Heart right ventricle (tissue), 16 donors: Measurements from ENCODE around the gene UQCRQ. TPM values are rescaled to one million over a fixed set of nuclear protein-coding genes. Genes with fewer than 3 reads are reported as not detected.

Experiments
- ATAC-seq, 8 donors: fragments of 200-7000 bp; cut with Tn5 transposase; one replicate each; pipeline ENCODE4 v1.9.1; 2020; ENCODE audit warnings: mild to moderate bottlenecking in 8 of 8, moderate library complexity in 8 of 8, moderate number of reproducible peaks in 1 of 8
- DNase-seq, 2 donors: peaks; one replicate each; pipeline ENCODE4 v3.0.0-alpha.2; 2020
- H3K27ac ChIP-seq, 10 donors: fragments of 200-600 bp; sonication (generic) in 2 of 10; one replicate each; pipeline versions ENCODE4 v1.5.0 to v1.8.0; 2020 to 2022; ENCODE audit warnings: mild to moderate bottlenecking in 3 of 10
- H3K27me3 ChIP-seq, 7 donors: fragments of 200-600 bp; one replicate each; pipeline ENCODE4 v1.8.0; 2021 to 2022; ENCODE audit warnings: mild to moderate bottlenecking in 2 of 7
- H3K36me3 ChIP-seq, 9 donors: fragments of 200-600 bp; sonication (generic) in 1 of 9; one replicate each; pipeline versions ENCODE4 v1.5.0 to v1.8.0; 2020 to 2022; ENCODE audit warnings: mild to moderate bottlenecking in 2 of 9
- H3K4me1 ChIP-seq, 9 donors: fragments of 200-600 bp; sonication (generic) in 1 of 9; one replicate each; pipeline versions ENCODE4 v1.5.0 to v1.8.0; 2020 to 2022; ENCODE audit warnings: mild to moderate bottlenecking in 4 of 9
- H3K4me3 ChIP-seq, 10 donors: fragments of 200-600 bp; sonication (generic) in 2 of 10; one replicate each; pipeline versions ENCODE4 v1.5.0 to v1.8.0; 2020 to 2022; ENCODE audit warnings: mild to moderate bottlenecking in 7 of 10, moderate library complexity in 2 of 10
- H3K9me3 ChIP-seq, 11 donors: fragments of 200-600 bp in 10 of 11; sonication (generic) in 2 of 11; one replicate each; pipeline versions ENCODE4 v1.5.0 to v1.8.0; 2013 to 2022; ENCODE audit warnings: mild to moderate bottlenecking in 2 of 11, control low read depth in 1 of 11, moderate library complexity in 1 of 11
- WGBS, 2 donors: extraction: QIAGEN DNeasy Blood & Tissue Kit; methylation state at CpG; one replicate each; pipeline ENCODE4 v1.1.7; 2013; ENCODE audit warnings: inconsistent platforms in 1 of 2; 5-methylcytosine and 5-hydroxymethylcytosine counted together
- intact Hi-C, 10 donors: fragments of 100-400 bp; cut with DNase I; formaldehyde crosslinking; loops; one replicate each; pipeline versions ENCODE4 v1.11.1 to v1.14.2; 2022
- polyA plus RNA-seq, 2 donors: library from polyadenylated mRNA; stranded (reverse); fragments of 200-250 nt; gene quantifications; one replicate each; pipeline ENCODE4 v1.2.3, GENCODE V29; 2013
- total RNA-seq, 10 donors: library from RNA; stranded (reverse); fragmentation: NEBNext Ultra II Directional in 3 of 10; extraction: Animal tissue kit (Norgen Biotek cat#: 25700) in 3 of 10; gene quantifications; one replicate each; pipeline versions ENCODE4 v1.2.1 to v1.2.4, GENCODE V29; 2021 to 2023
- TF ChIP-seq, protein P1 (sequence below), 9 donors: fragments of 200-600 bp; sonication (generic) in 2 of 9; IDR thresholded peaks; one replicate each; pipeline versions ENCODE4 v1.5.0 to v1.8.0; 2021 to 2022; ENCODE audit warnings: antibody characterized with exemption in 9 of 9, mild to moderate bottlenecking in 5 of 9, moderate library complexity in 1 of 9
- donor health status: Arrhythmogenic right ventricular cardiomyopathy.
- donor health status: ischemic (EF 13 %, LVEDD 7.1; RV severe dilation, severe dysfunction).
- donor health status: healthy with polysubstance abuse.
- donor health status: DM: no; HTN: yes; CAD: no.
- donor health status: DM: no; HTN: no; CAD: no.
- donor health status: ischemic (EF 25% LVEDD 6.9; RV normal size, moderate dysfunction).
- donor health status: ischemic (EF 25% LVEDD 5.7; RV mildly dilated, moderate dysfunction).
- donor health status: healthy.
- donor health status: DM: yes; HTN: yes; CAD: no.
- donor health status: Ischemic cardiomyopathy.
- donor health status: ischemic (EF 35%, LVEDD 5.7; RV mildly dilated, moderate dysfunction).
- donor health status: nonischemic (EF 11% LVEDD 7.7; RV severe dilation, severe dysfunction).
- donor health status: DM: yes; HTN: yes; CAD: no.
- donor health status: PGD.
- donor health status: ischemic (EF 29% LVEDD 5.4; RV normal size, mild dysfunction).
- donor health status: nonischemic (EF 23%, LVEDD 6.1; RV moderate dilation, normal function).

Gene UQCRQ
- total and polyA plus RNA-seq, 12 donors, result 824 to 1,962 (median 1,664) TPM

DNA sequence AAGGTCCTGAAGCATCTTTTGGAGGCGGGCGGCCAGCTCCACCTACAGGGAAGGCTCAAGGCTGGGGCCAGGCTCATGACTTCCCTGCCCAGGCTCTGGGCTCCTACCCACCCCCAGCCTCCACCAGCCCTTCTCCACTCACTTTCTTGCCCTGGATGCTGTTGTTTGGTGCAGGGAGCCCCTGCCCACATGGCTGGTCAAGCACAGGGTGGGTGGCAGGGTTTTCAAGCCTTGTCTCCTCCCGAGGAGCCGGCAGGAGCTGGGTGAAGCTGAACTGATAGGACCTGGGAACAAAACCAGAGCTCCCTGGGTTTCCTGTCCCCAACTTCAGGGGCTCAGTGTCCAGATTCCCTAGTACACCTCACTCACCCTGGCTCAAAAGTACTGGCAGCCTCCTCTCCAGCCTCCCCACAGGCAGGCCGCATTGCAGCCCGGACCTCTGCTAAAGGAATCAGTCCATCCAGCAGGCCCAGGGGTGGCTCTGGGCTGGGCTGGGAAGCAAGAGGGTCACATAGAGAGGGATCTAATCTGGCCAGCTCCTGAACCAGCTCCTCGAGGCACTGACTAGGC is 42.9 kb upstream of the UQCRQ start:
- DNase-seq (peak in 1 of 2 donors; percentile 25), ATAC-seq (peak in 4 of 8 donors; percentile 2 to 32 (median 16))
- Histone ChIP-seq H3K4me1 (peaks cover 0 to 32% (median 19%) of the 10 kb centered on the region in 9 donors), H3K36me3 (peaks cover 0 to 21% (median 0%) of the 10 kb centered on the region in 9 donors), H3K27me3 (peaks cover 0 to 73% (median 3%) of the 10 kb centered on the region in 7 donors), H3K4me3 (peak overlapping the region in 5 of 10 donors; percentile 27 to 37 (median 34)), H3K9me3 (no peaks in the 10 kb centered on the region), H3K27ac (no peak overlapping the region)
- TF ChIP-seq, protein P1, sequence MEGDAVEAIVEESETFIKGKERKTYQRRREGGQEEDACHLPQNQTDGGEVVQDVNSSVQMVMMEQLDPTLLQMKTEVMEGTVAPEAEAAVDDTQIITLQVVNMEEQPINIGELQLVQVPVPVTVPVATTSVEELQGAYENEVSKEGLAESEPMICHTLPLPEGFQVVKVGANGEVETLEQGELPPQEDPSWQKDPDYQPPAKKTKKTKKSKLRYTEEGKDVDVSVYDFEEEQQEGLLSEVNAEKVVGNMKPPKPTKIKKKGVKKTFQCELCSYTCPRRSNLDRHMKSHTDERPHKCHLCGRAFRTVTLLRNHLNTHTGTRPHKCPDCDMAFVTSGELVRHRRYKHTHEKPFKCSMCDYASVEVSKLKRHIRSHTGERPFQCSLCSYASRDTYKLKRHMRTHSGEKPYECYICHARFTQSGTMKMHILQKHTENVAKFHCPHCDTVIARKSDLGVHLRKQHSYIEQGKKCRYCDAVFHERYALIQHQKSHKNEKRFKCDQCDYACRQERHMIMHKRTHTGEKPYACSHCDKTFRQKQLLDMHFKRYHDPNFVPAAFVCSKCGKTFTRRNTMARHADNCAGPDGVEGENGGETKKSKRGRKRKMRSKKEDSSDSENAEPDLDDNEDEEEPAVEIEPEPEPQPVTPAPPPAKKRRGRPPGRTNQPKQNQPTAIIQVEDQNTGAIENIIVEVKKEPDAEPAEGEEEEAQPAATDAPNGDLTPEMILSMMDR (IDR thresholded peaks at IDR 0.05), result no peak
- intact Hi-C loops, result loop anchor here in 9 of 10 donors (5.0 to 10.0 kb wide), 9 partner anchors 66 to 449 kb away; partner anchors contain the start of genes CCNI2 (in 2 of the 9) and KIF3A (in 1 of the 9)
- 86 to 87% methylated on average over 7 of the region's 7 CpGs for WGBS, 2 donors

DNA sequence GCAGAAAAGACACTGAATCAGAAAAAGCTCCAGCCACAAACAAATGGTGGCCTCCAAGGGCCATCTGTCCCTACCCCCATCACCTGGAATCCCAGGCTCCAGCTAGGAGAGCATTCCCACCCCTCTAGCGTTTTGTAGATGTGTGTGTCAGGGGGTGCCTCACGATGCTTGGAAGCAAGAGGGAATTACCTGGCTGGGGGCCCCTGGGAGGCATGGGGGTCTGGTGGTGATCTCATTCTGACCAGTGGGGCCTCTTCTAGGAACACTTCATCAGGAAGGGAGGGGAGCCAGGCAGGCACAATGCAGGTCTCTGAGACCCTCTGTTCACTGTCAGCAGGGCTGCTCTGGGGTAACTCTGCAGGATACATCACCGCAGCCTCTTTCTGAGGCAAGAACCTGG is 42.0 kb upstream of the UQCRQ start:
- WGBS, 2 donors, result 92 to 94% methylated on average over 3 of the region's 3 CpGs
- TF ChIP-seq, protein P1 (IDR thresholded peaks at IDR 0.05), result no peak
- peaks cover 0 to 72% (median 3%) of the 10 kb centered on the region in 7 donors for H3K27me3 ChIP-seq
- ATAC-seq, result no peak
- peaks cover 0 to 35% (median 23%) of the 10 kb centered on the region in 9 donors for H3K4me1 ChIP-seq
- intact Hi-C loops, result loop anchor here in 9 of 10 donors (5.0 to 10.0 kb wide), 9 partner anchors 67 to 450 kb away; partner anchors contain the start of genes CCNI2 (in 2 of the 9) and KIF3A (in 1 of the 9)
- H3K27ac ChIP-seq, result no peak overlapping the region
- H3K36me3 ChIP-seq, result peaks cover 0 to 21% (median 0%) of the 10 kb centered on the region in 9 donors
- H3K4me3 ChIP-seq, result no peak overlapping the region
- no peaks in the 10 kb centered on the region for H3K9me3 ChIP-seq
- DNase-seq, result no peak

DNA sequence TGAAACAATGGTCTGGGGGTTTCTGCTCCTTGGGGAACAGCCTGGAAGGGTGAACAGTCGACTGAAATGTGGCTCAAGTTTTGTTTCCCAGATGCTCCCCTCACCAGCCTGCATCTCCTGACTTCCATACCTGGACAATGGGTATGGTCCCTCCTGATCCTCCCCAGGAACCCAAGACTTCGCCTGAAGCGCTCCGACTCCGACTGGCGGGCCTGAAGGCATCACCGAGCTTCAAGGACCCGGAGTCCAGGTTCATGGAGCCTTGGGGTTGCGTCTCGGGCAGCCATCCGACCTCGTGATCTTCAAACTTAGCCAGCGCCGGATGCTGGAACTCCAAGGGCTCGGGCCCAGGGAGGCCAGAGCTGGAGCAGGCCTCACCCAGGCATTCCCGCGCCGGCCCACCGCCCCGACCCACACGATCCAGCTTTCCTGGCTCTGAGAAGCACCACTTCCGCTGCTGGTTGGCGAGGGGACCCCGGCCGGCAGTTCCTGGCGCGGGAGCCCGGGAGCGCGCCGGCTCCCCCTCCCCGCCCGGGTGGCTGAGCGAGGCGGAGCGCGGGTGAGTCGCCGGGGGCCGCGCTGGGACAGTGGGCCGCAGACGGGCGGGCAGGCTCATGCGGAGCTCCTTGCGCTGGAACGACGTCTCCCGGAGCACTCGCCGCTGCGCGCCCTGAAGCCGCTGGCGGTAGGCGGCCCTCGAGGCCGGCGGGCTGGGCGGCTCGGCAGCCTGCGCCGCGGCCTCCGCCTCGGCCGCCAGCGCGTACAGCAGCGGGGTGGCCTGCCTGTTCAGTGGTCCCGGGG is 41.2 kb upstream of the UQCRQ start:
- peaks cover 0 to 21% (median 0%) of the 10 kb centered on the region in 9 donors for H3K36me3 ChIP-seq
- ATAC-seq (no peak), DNase-seq (no peak)
- peak overlapping the region in 8 of 10 donors; percentile 21 to 37 (median 32) for H3K4me3 ChIP-seq
- H3K4me1 ChIP-seq, result peaks cover under 1 to 35% (median 25%) of the 10 kb centered on the region in 9 donors
- WGBS, 2 donors, result 66 to 68% methylated on average over 71 of the region's 71 CpGs
- intact Hi-C loops, result loop anchor here in 5 of 10 donors (5.0 to 10.0 kb wide), 4 partner anchors 57 to 450 kb away; no protein-coding TSS in a partner anchor
- TF ChIP-seq, protein P1 (IDR thresholded peaks at IDR 0.05), result no peak
- H3K27ac ChIP-seq, result no peak overlapping the region
- peaks cover 0 to 74% (median 0%) of the 10 kb centered on the region in 7 donors for H3K27me3 ChIP-seq
- no peaks in the 10 kb centered on the region for H3K9me3 ChIP-seq

DNA sequence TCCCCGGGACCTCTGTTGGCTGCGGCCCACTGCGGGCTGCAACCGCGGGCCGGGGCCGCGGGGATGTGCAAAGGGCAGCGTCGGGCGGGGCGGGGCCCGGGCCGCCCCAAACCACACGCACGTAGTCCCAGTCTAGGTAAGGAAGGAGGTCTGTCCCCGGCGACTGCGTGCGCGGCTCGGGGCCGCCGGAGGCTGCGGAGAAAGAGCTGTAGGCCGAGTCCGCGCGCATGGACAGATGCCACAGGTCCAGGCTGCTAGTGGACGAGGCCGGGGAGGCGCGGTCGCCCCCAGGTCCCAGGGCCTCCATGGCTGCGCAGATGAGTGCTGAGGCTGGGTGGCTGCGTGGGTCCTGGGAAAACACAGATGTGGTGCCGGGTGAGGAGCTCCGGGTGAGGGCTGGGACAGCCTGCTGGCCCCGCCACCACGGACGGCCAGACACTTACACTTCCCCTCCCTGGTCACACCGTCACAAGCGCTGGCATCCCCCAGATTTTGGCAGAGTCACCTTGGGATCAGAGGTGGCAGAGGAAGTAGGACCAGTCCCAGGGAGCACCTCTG is 40.5 kb upstream of the UQCRQ start:
- TF ChIP-seq, protein P1 (IDR thresholded peaks at IDR 0.05), result no peak
- H3K4me1 ChIP-seq, result peaks cover 6 to 37% (median 27%) of the 10 kb centered on the region in 9 donors
- ATAC-seq, result no peak
- WGBS, 2 donors, result 39 to 53% methylated on average over 43 of the region's 43 CpGs
- intact Hi-C loops, result loop anchor here in 5 of 10 donors (5.0 to 10.0 kb wide), 4 partner anchors 56 to 451 kb away; no protein-coding TSS in a partner anchor
- DNase-seq, result no peak
- H3K27me3 ChIP-seq, result peaks cover 0 to 81% (median 0%) of the 10 kb centered on the region in 7 donors
- no peaks in the 10 kb centered on the region for H3K9me3 ChIP-seq
- H3K27ac ChIP-seq, result no peak overlapping the region
- peak overlapping the region in 8 of 10 donors; percentile 21 to 37 (median 32) for H3K4me3 ChIP-seq
- peaks cover 0 to 21% (median 0%) of the 10 kb centered on the region in 9 donors for H3K36me3 ChIP-seq
